Neural cell (in vitro differentiated cells): ENCODE results near the gene IGLL5. TPM values are rescaled to one million over a fixed set of nuclear protein-coding genes. Genes with fewer than 3 reads are reported as not detected.

Source experiments
- H2AFZ ChIP-seq: fragments of 200-600, 300-800 bp; sonication (generic), shearing (Covaris generic); 2 replicates; pipeline ENCODE4 v1.6.0; 2014; ENCODE audit warnings: low read depth, mild to moderate bottlenecking, antibody characterized with exemption, low read length, moderate library complexity
- H3F3A ChIP-seq: fragments of 200-600 bp; shearing (Covaris generic); 2 replicates; pipeline ENCODE4 v1.6.1; 2016; ENCODE audit warnings: mild to moderate bottlenecking, moderate library complexity, mixed read lengths, antibody characterized with exemption, low read length; ENCODE audit not compliant: insufficient read depth, poor library complexity, severe bottlenecking
- H3K27ac ChIP-seq: fragments of 200-600, 300-800 bp; sonication (generic), shearing (Covaris generic); 2 replicates; pipeline ENCODE4 v1.5.1; 2014; ENCODE audit warnings: mild to moderate bottlenecking, low read length, moderate library complexity
- H3K27me3 ChIP-seq: fragments of 300-800, 200-600 bp; sonication (generic), shearing (Covaris generic); 2 replicates; pipeline ENCODE4 v1.6.0; 2014; ENCODE audit warnings: mild to moderate bottlenecking, low read depth, low read length, moderate library complexity; ENCODE audit not compliant: insufficient read depth
- H3K36me3 ChIP-seq: fragments of 300-800, 200-600 bp; sonication (generic), shearing (Covaris generic); 2 replicates; pipeline ENCODE4 v1.5.1; 2014; ENCODE audit warnings: mild to moderate bottlenecking, antibody characterized with exemption, low read length, moderate library complexity; ENCODE audit not compliant: insufficient read depth
- H3K4me2 ChIP-seq: fragments of 300-800, 200-600 bp; sonication (generic), shearing (Covaris generic); 2 replicates; pipeline ENCODE4 v1.6.0; 2014; ENCODE audit warnings: mild to moderate bottlenecking, low read length
- H3K4me3 ChIP-seq: fragments of 300-800, 200-600 bp; sonication (generic), shearing (Covaris generic); 2 replicates; pipeline ENCODE4 v1.5.1; 2014; ENCODE audit warnings: mild to moderate bottlenecking, low read length, moderate library complexity
- H3K79me2 ChIP-seq: fragments of 200-600 bp; shearing (Covaris generic); replicated peaks from 2 replicates; pipeline ENCODE4 v1.6.0; 2014; ENCODE audit warnings: mild to moderate bottlenecking, low read length, moderate library complexity; ENCODE audit not compliant: insufficient read depth
- H3K9ac ChIP-seq: fragments of 300-800, 200-600 bp; sonication (generic), shearing (Covaris generic); 2 replicates; pipeline ENCODE4 v1.6.1; 2016; ENCODE audit warnings: mild to moderate bottlenecking, low read length, mixed read lengths
- H3K9me2 ChIP-seq: fragments of 200-600 bp; shearing (Covaris generic); 2 replicates; pipeline ENCODE4 v1.6.1; 2016; ENCODE audit warnings: mild to moderate bottlenecking, low read length, mixed read lengths; ENCODE audit not compliant: insufficient read depth
- H3K9me3 ChIP-seq: fragments of 200-600, 300-800 bp; sonication (generic), shearing (Covaris generic); 2 replicates; pipeline ENCODE4 v1.6.1; 2016; ENCODE audit warnings: mild to moderate bottlenecking, mixed run types, low read length, moderate library complexity, mixed read lengths
- H4K20me1 ChIP-seq: fragments of 200-600 bp; shearing (Covaris generic); 2 replicates; pipeline ENCODE4 v1.6.1; 2016; ENCODE audit warnings: mild to moderate bottlenecking, mixed run types; ENCODE audit not compliant: insufficient read depth
- EP300 ChIP-seq: fragments of 450-650 bp; conservative IDR thresholded peaks from 2 replicates; pipeline ENCODE4 v1.6.1; 2014; ENCODE audit warnings: antibody characterized with exemption, mild to moderate bottlenecking, moderate library complexity; ENCODE audit not compliant: poor library complexity, severe bottlenecking
- EZH2 ChIP-seq: fragments of 200-600, 300-800 bp; shearing (Covaris generic), sonication (generic); IDR thresholded peaks from 2 replicates; pipeline ENCODE4 v1.6.1; 2014; ENCODE audit warnings: antibody characterized with exemption, low read length, borderline replicate concordance, mild to moderate bottlenecking; ENCODE audit not compliant: insufficient read depth, poor library complexity, severe bottlenecking
- MXI1 ChIP-seq: fragments of 450-650 bp; conservative IDR thresholded peaks from 2 replicates; pipeline ENCODE4 v1.6.1; 2014; ENCODE audit warnings: antibody characterized with exemption, mild to moderate bottlenecking; ENCODE audit not compliant: poor library complexity, severe bottlenecking
- POLR2AphosphoS5 ChIP-seq: IDR thresholded peaks from 2 replicates; pipeline ENCODE4 v1.6.1; 2012
- RAD21 ChIP-seq: fragments of 450-650 bp; conservative IDR thresholded peaks from 2 replicates; pipeline ENCODE4 v1.6.1; 2014; ENCODE audit warnings: antibody characterized with exemption, mild to moderate bottlenecking, moderate library complexity
- SMC3 ChIP-seq: fragments of 450-650 bp; conservative IDR thresholded peaks from 2 replicates; pipeline ENCODE4 v1.6.1; 2014; ENCODE audit warnings: antibody characterized with exemption, mild to moderate bottlenecking, moderate library complexity; ENCODE audit not compliant: poor library complexity
- TAF1 ChIP-seq: IDR thresholded peaks from 2 replicates; pipeline ENCODE4 v1.6.1; 2012; ENCODE audit warnings: low read depth
- polyA plus RNA-seq: library from polyadenylated mRNA; depleted of rRNA; stranded (reverse); fragments of >200 nt; gene quantifications from 2 replicates; pipeline ENCODE4 v1.2.3, GENCODE V29; 2014
- TF ChIP-seq, protein P1 (sequence below): IDR thresholded peaks from 2 replicates; pipeline ENCODE4 v1.6.1; 2012; ENCODE audit warnings: borderline replicate concordance
- TF ChIP-seq, protein P2 (sequence below): fragments of 450-650 bp; IDR thresholded peaks from 2 replicates; pipeline ENCODE4 v1.5.1; 2014; ENCODE audit warnings: antibody characterized with exemption, mild to moderate bottlenecking, moderate library complexity; ENCODE audit not compliant: poor library complexity, severe bottlenecking

Gene IGLL5
- polyA plus RNA-seq, 1 donor from 2014 or later = 0.19 TPM

DNA sequence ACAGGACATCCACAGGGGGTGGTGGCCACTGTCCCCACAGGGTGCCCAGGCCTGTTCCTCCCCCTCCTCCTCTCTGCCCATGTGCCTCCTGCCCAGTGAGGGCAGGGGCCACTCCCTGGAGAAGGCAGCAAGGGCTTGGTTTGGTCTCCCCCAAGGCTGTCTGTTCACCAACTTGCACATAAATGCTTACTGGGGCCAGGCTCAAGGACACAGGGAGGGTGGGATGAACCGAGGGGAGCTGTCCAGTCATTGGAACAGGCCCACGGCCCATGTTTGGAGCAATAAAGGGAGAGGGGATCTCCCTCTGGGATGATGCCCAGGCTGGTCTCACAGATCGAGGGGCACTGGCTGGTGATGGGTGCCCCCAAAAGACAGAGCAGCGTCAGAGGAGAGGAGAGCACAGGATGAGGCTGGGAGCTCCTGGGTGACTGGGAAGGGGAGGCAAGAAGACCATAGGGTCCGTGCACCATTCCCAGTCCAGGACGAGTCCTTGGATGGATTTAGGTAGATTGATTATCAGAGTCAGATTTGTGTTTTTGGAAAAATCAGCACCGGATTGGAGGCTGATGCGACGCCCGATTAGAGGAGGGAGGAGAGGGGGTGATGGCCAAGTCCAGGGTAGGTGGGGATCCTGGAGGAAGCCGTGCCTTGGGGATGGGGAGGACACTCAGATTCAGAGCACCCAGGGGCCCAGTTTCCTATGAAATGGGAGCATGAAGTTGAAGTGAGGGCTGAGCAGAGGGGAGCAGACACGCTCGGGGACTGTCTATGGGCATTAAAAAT, 1.1 kb downstream of the IGLL5 start:
- Histone ChIP-seq H2AFZ (no peak overlapping the region), H4K20me1 (no peaks in the 10 kb centered on the region), H3K4me2 (no peak overlapping the region), H3K4me3 (no peak overlapping the region), H3K79me2 (no peaks in the 10 kb centered on the region), H3K9me2 (no peaks in the 10 kb centered on the region), H3K27me3 (no peaks in the 10 kb centered on the region), H3K9me3 (no peaks in the 10 kb centered on the region), H3K36me3 (no peaks in the 10 kb centered on the region), H3K27ac (no peak overlapping the region), H3F3A (no peaks in the 10 kb centered on the region), H3K9ac (no peak overlapping the region)
- TF ChIP-seq, protein P1, sequence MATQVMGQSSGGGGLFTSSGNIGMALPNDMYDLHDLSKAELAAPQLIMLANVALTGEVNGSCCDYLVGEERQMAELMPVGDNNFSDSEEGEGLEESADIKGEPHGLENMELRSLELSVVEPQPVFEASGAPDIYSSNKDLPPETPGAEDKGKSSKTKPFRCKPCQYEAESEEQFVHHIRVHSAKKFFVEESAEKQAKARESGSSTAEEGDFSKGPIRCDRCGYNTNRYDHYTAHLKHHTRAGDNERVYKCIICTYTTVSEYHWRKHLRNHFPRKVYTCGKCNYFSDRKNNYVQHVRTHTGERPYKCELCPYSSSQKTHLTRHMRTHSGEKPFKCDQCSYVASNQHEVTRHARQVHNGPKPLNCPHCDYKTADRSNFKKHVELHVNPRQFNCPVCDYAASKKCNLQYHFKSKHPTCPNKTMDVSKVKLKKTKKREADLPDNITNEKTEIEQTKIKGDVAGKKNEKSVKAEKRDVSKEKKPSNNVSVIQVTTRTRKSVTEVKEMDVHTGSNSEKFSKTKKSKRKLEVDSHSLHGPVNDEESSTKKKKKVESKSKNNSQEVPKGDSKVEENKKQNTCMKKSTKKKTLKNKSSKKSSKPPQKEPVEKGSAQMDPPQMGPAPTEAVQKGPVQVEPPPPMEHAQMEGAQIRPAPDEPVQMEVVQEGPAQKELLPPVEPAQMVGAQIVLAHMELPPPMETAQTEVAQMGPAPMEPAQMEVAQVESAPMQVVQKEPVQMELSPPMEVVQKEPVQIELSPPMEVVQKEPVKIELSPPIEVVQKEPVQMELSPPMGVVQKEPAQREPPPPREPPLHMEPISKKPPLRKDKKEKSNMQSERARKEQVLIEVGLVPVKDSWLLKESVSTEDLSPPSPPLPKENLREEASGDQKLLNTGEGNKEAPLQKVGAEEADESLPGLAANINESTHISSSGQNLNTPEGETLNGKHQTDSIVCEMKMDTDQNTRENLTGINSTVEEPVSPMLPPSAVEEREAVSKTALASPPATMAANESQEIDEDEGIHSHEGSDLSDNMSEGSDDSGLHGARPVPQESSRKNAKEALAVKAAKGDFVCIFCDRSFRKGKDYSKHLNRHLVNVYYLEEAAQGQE = no peak
- TF ChIP-seq TAF1 = no peak
- TF ChIP-seq, protein P2, sequence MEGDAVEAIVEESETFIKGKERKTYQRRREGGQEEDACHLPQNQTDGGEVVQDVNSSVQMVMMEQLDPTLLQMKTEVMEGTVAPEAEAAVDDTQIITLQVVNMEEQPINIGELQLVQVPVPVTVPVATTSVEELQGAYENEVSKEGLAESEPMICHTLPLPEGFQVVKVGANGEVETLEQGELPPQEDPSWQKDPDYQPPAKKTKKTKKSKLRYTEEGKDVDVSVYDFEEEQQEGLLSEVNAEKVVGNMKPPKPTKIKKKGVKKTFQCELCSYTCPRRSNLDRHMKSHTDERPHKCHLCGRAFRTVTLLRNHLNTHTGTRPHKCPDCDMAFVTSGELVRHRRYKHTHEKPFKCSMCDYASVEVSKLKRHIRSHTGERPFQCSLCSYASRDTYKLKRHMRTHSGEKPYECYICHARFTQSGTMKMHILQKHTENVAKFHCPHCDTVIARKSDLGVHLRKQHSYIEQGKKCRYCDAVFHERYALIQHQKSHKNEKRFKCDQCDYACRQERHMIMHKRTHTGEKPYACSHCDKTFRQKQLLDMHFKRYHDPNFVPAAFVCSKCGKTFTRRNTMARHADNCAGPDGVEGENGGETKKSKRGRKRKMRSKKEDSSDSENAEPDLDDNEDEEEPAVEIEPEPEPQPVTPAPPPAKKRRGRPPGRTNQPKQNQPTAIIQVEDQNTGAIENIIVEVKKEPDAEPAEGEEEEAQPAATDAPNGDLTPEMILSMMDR = no peak
- TF ChIP-seq MXI1 = no peak
- TF ChIP-seq POLR2AphosphoS5 = no peak
- TF ChIP-seq SMC3 = no peak
- no peak for TF ChIP-seq EZH2
- no peak for TF ChIP-seq RAD21
- TF ChIP-seq EP300 = no peak

DNA sequence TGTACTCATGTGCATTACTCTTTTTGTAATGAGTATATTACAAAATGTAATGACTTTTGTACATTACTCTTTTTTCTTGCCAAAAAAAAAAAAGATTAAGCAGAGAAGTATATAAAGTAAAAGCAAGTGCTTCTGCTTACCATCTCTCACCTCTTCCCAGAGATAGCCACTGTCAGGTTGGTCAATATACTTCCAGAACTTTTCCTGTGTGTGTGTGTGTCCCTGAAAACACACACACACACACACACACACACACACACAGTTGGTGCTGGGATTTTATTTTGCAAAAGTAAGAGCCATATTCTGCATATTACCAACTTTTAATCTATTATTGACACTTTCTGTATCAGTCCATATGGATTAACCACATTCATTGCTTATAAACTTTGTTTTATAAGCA, 2.5 kb downstream of the IGLL5 start:
- TF ChIP-seq RAD21 = no peak
- TF ChIP-seq TAF1 = no peak
- TF ChIP-seq MXI1 = no peak
- TF ChIP-seq, protein P1 = no peak
- no peak for TF ChIP-seq POLR2AphosphoS5
- TF ChIP-seq, protein P2 = no peak
- no peaks in the 10 kb centered on the region for H3K9me3 ChIP-seq
- H3K27ac ChIP-seq = no peak overlapping the region
- no peaks in the 10 kb centered on the region for H3K9me2 ChIP-seq
- no peak overlapping the region for H3K4me2 ChIP-seq
- no peak overlapping the region for H3K4me3 ChIP-seq
- no peak overlapping the region for H2AFZ ChIP-seq
- H3F3A ChIP-seq = no peaks in the 10 kb centered on the region
- no peaks in the 10 kb centered on the region for H3K36me3 ChIP-seq
- no peaks in the 10 kb centered on the region for H3K79me2 ChIP-seq
- no peaks in the 10 kb centered on the region for H4K20me1 ChIP-seq
- H3K9ac ChIP-seq = no peak overlapping the region
- H3K27me3 ChIP-seq = no peaks in the 10 kb centered on the region
